Heart left ventricle (tissue), 13 donors: ENCODE results near the gene EPHA5.

Source experiments
- CTCF ChIP-seq, 12 donors: fragments of 200-600 bp; sonication (generic) in 4 of 12; IDR thresholded peaks; one replicate each; pipeline versions ENCODE4 v1.5.0 to v1.8.0; 2018 to 2022; ENCODE audit warnings: antibody characterized with exemption in 12 of 12, mild to moderate bottlenecking in 5 of 12
- POLR2A ChIP-seq, 2 donors: fragments of 450-650 bp; IDR thresholded peaks; one replicate each; pipeline ENCODE4 v1.6.1; 2017; ENCODE audit warnings: antibody characterized with exemption in 2 of 2, mild to moderate bottlenecking in 2 of 2, moderate library complexity in 2 of 2
- donor health status: ischemic (EF 13 %, LVEDD 7.1; RV severe dilation, severe dysfunction).
- donor health status: DM: no; HTN: yes; CAD: no.
- donor health status: DM: no; HTN: no; CAD: no.
- donor health status: ischemic (EF 25% LVEDD 6.9; RV normal size, moderate dysfunction).
- donor health status: ischemic (EF 25% LVEDD 5.7; RV mildly dilated, moderate dysfunction).
- donor health status: ischemic (EF 35%, LVEDD 5.7; RV mildly dilated, moderate dysfunction).
- donor health status: nonischemic (EF 11% LVEDD 7.7; RV severe dilation, severe dysfunction).
- donor health status: DM: yes; HTN: yes; CAD: no.
- donor health status: PGD.
- donor health status: ischemic (EF 29% LVEDD 5.4; RV normal size, mild dysfunction).
- donor health status: nonischemic (EF 23%, LVEDD 6.1; RV moderate dilation, normal function).

GRCh38 chr4:65671372-65671771 is 1.1 kb upstream of the EPHA5 start:
- TF ChIP-seq CTCF (IDR thresholded peaks at IDR 0.05) (no peak), POLR2A (IDR thresholded peaks at IDR 0.05) (no peak)
